Transverse colon (tissue), 3 donors: ENCODE data around the gene FAM217A.

Source experiments
- EP300 ChIP-seq: sonication (generic); formaldehyde crosslinking; IDR thresholded peaks from one replicate; pipeline ENCODE4 v1.6.1; 2017; ENCODE audit warnings: antibody characterized with exemption, low read depth
- TF ChIP-seq, protein P1 (sequence below), 5 experiments: fragments of 200-600 bp in 3 of 5; fragments of 450-650 bp in 2 of 5; sonication (generic) in 3 of 5; IDR thresholded peaks; 1 replicate in 2 of 5; 2 replicates in 3 of 5; pipeline ENCODE4 v1.5.1; 2016 to 2017; ENCODE audit warnings: antibody characterized with exemption in 5 of 5, inconsistent platforms in 3 of 5, mild to moderate bottlenecking in 2 of 5, moderate library complexity in 1 of 5

DNA sequence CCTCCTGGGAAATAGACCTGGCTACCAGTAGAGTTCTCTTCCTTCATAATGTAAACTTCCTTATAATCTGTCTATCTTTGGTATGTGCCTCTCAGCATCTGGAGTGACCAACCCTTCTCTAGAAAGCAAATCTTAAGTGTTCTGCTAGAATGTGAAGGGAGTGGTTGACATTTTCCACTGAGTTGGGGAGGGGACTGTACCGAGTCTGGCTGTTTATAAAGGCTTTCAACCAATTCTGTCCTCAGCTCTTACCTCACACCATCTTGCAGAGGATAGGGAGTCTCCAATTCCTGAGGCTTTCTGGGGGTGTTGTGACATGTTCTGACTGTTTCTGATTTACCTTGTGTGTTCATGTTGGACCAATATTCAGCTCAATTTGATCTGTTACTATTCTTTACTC lies 39.6 kb downstream of the FAM217A start:
- TF ChIP-seq, protein P1, sequence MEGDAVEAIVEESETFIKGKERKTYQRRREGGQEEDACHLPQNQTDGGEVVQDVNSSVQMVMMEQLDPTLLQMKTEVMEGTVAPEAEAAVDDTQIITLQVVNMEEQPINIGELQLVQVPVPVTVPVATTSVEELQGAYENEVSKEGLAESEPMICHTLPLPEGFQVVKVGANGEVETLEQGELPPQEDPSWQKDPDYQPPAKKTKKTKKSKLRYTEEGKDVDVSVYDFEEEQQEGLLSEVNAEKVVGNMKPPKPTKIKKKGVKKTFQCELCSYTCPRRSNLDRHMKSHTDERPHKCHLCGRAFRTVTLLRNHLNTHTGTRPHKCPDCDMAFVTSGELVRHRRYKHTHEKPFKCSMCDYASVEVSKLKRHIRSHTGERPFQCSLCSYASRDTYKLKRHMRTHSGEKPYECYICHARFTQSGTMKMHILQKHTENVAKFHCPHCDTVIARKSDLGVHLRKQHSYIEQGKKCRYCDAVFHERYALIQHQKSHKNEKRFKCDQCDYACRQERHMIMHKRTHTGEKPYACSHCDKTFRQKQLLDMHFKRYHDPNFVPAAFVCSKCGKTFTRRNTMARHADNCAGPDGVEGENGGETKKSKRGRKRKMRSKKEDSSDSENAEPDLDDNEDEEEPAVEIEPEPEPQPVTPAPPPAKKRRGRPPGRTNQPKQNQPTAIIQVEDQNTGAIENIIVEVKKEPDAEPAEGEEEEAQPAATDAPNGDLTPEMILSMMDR (IDR thresholded peaks at IDR 0.05) = no peak
- no peak for TF ChIP-seq EP300
